Lung (tissue), 12 donors: ENCODE results near the gene HOXB3. TPM values are rescaled to one million over a fixed set of nuclear protein-coding genes. Genes with fewer than 3 reads are reported as not detected.

Experiments used
- ATAC-seq: fragments of 200-7000 bp; cut with Tn5 transposase; one replicate; pipeline ENCODE4 v1.9.1; 2020; ENCODE audit warnings: moderate number of reproducible peaks; ENCODE audit not compliant: insufficient read depth, low FRiP score
- DNase-seq, 3 donors: peaks; one replicate each; pipeline ENCODE4 v3.0.0-alpha.2; 2013 to 2017
- H3K27ac ChIP-seq, 2 donors: one replicate each; pipeline ENCODE4 v1.5.1; 2013; ENCODE audit warnings: mild to moderate bottlenecking in 2 of 2, moderate library complexity in 2 of 2, control low read depth in 1 of 2, inconsistent platforms in 1 of 2, low read depth in 1 of 2, low read length in 1 of 2
- H3K27me3 ChIP-seq, 3 donors: one replicate each; pipeline ENCODE4 v1.5.1; 2013; ENCODE audit warnings: low read length in 2 of 3; ENCODE audit not compliant: control insufficient read depth in 3 of 3, insufficient read depth in 3 of 3
- H3K36me3 ChIP-seq, 4 donors: one replicate each; pipeline ENCODE4 v1.5.1; 2013; ENCODE audit warnings: low read length in 4 of 4, mild to moderate bottlenecking in 1 of 4, moderate library complexity in 1 of 4; ENCODE audit not compliant: control insufficient read depth in 4 of 4, insufficient read depth in 4 of 4
- H3K4me1 ChIP-seq, 5 donors: one replicate each; pipeline ENCODE4 v1.5.1; 2013; ENCODE audit warnings: low read length in 5 of 5, mild to moderate bottlenecking in 2 of 5, moderate library complexity in 1 of 5; ENCODE audit not compliant: control insufficient read depth in 5 of 5, insufficient read depth in 5 of 5
- H3K4me3 ChIP-seq: one replicate; pipeline ENCODE4 v1.5.1; 2013; ENCODE audit warnings: mild to moderate bottlenecking, control low read depth, moderate library complexity
- H3K9ac ChIP-seq, 2 donors: one replicate each; pipeline ENCODE4 v1.5.1; 2013; ENCODE audit warnings: low read length in 2 of 2, control low read depth in 1 of 2; ENCODE audit not compliant: insufficient read depth in 1 of 2
- H3K9me3 ChIP-seq, 4 donors: one replicate each; pipeline ENCODE4 v1.5.1; 2013; ENCODE audit warnings: low read length in 3 of 4, mild to moderate bottlenecking in 1 of 4, moderate library complexity in 1 of 4; ENCODE audit not compliant: control insufficient read depth in 4 of 4, insufficient read depth in 3 of 4
- WGBS, 2 donors: extraction: QIAGEN DNeasy Blood & Tissue Kit; methylation state at CpG; one replicate each; pipeline ENCODE4 v1.1.7; 2013; 5-methylcytosine and 5-hydroxymethylcytosine counted together
- polyA plus RNA-seq, 2 donors: library from polyadenylated mRNA; stranded (reverse); fragments of 200-250 nt; gene quantifications; one replicate each; pipeline ENCODE4 v1.2.1, GENCODE V29; 2013
- total RNA-seq, 2 donors: library from RNA; depleted of rRNA in 1 of 2; stranded (reverse); fragments of >200 nt in 1 of 2; gene quantifications; one replicate each; pipeline ENCODE4 v1.2.1, GENCODE V29; 2014 to 2021
- TF ChIP-seq, protein P1 (sequence below): IDR thresholded peaks from 2 replicates; pipeline ENCODE4 v1.5.1; 2012; ENCODE audit warnings: mild to moderate bottlenecking; ENCODE audit errors: control extremely low read depth, extremely low read depth
- donor health status: control.
- donor health status: control.
- donor health status: Bipolar disorder and iron deficiency.
- donor health status: healthy.
- donor health status: DM: yes; HTN: yes; CAD: no.

HOXB3 gene
- total and polyA plus RNA-seq, 4 donors, result 1.9 to 21.1 (median 6.7) TPM

DNA sequence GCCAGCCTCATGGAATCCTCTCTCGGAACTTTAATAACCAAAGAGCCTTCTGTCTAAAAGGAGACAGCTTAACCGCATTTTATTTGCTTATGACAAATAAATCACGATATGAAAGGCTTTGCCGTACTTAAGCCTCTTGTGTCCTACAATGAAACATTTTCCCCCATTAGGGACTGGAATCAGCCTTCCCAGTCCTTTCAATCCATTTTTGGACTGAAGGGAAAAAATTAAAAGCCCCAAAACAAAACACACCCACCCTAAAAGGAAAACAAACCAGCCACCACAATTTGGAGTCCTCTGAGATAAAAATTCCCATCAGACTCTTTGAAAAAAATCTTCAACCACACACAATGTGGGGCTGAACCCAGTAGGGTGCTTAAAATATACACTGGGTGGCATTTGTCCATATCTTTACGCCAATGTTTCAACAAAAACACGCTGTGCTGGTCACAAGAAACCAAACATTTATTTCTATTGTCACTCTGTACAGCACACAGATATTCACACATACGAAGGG, 14.9 kb downstream of the HOXB3 start:
- TF ChIP-seq, protein P1, sequence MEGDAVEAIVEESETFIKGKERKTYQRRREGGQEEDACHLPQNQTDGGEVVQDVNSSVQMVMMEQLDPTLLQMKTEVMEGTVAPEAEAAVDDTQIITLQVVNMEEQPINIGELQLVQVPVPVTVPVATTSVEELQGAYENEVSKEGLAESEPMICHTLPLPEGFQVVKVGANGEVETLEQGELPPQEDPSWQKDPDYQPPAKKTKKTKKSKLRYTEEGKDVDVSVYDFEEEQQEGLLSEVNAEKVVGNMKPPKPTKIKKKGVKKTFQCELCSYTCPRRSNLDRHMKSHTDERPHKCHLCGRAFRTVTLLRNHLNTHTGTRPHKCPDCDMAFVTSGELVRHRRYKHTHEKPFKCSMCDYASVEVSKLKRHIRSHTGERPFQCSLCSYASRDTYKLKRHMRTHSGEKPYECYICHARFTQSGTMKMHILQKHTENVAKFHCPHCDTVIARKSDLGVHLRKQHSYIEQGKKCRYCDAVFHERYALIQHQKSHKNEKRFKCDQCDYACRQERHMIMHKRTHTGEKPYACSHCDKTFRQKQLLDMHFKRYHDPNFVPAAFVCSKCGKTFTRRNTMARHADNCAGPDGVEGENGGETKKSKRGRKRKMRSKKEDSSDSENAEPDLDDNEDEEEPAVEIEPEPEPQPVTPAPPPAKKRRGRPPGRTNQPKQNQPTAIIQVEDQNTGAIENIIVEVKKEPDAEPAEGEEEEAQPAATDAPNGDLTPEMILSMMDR, result no peak
- DNase-seq (no peak), ATAC-seq (no peak)
- WGBS, 2 donors, result 40 to 65% methylated on average over 7 of the region's 7 CpGs
- Histone ChIP-seq H3K27me3 (peaks cover 0 to 68% (median 15%) of the 10 kb centered on the region in 3 donors), H3K36me3 (peaks cover 0 to 32% (median 1%) of the 10 kb centered on the region in 4 donors), H3K9me3 (no peaks in the 10 kb centered on the region), H3K27ac (peak overlapping the region in 1 of 2 donors; percentile 29), H3K9ac (peak overlapping the region; percentile 59 to 96), H3K4me3 (no peak overlapping the region), H3K4me1 (peaks cover 0 to 80% (median 0%) of the 10 kb centered on the region in 5 donors)

DNA sequence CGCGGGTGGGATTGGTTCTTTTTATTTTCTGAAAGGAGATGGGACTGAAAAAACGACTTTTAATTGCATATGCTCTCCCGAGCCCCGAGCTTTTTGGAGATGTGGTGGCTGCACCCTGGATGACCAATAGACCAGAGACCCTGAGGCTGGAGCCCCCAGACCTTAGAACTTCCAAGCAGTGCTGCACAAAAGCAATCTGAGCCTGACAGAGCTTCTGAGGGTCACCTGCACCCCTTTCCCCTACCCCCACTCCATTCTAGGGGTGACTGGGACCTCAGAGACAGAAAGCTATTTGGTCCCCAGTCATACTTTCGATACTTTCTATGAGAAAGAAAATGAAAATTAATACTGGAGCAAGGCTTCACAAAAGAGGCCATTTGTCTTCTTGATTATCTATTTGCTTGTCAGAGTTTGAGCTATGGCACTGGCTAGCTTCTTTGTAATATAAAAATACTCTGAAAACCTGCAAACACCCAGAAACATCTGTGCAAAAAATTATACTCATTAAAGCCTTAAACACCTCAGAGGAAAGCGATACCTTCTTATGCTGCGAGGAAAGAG, 15.5 kb downstream of the HOXB3 start:
- H3K4me3 ChIP-seq, result no peak overlapping the region

DNA sequence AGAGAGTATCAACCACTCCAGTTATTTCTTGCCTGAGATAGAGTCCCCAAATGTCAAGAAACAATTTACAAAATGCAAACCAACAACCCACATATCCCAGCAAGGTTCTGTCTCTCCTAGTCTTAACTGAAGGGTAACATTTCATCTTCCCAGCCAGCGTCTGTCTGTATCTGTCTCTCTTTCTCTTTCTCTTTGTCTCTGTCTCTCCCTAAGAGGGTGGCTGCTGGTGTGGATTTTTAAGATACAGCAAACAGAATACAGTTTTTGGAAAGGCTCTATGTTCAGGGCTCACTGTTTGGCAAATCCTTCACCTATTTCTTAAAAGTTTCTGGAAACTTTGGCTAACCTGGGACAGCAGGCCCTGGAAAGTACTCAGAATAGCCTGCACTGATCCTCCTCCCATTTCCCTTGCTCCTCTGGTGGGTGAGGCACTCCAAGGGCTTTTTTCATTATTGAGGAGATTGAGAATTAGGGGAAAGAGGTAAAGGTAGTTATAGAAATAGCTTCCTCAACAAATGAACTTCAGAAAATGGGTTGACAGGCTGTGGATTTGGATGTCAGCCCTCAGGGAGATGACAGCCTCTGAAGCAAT, 18.1 kb downstream of the HOXB3 start:
- DNase-seq (no peak), ATAC-seq (no peak)
- peaks cover 0 to 30% (median 1%) of the 10 kb centered on the region in 4 donors for H3K36me3 ChIP-seq
- H3K9ac ChIP-seq, result peak overlapping the region; percentile 59 to 96
- H3K4me3 ChIP-seq, result no peak overlapping the region
- H3K27me3 ChIP-seq, result peaks cover 0 to 72% (median 6%) of the 10 kb centered on the region in 3 donors
- peak overlapping the region in 1 of 2 donors; percentile 82 for H3K27ac ChIP-seq
- H3K4me1 ChIP-seq, result peaks cover 0 to 87% (median 6%) of the 10 kb centered on the region in 5 donors
- 68 to 87% methylated on average over 1 of the region's 1 CpG for WGBS, 2 donors
- TF ChIP-seq, protein P1, result no peak
- H3K9me3 ChIP-seq, result peaks cover 0 to 3% (median 0%) of the 10 kb centered on the region in 4 donors

More for the DNA sequence above, 15.5 kb downstream of the HOXB3 start:
- TF ChIP-seq, protein P1, result no peak
- no peaks in the 10 kb centered on the region for H3K9me3 ChIP-seq
- DNase-seq (peak in 1 of 3 donors; percentile 67), ATAC-seq (no peak)
- peaks cover 0 to 70% (median 15%) of the 10 kb centered on the region in 3 donors for H3K27me3 ChIP-seq
- peaks cover 0 to 82% (median 0%) of the 10 kb centered on the region in 5 donors for H3K4me1 ChIP-seq
- WGBS, 2 donors, result 47 to 66% methylated on average over 8 of the region's 8 CpGs
- H3K9ac ChIP-seq, result peak overlapping the region; percentile 59 to 96
- peak overlapping the region in 1 of 2 donors; percentile 46 for H3K27ac ChIP-seq
- H3K36me3 ChIP-seq, result peaks cover 0 to 32% (median 1%) of the 10 kb centered on the region in 4 donors
